NOMO-1 treated with dmso at 0.1 percent for 144 hours (cell line): ENCODE results near the gene MCCD1.

Experiments
- DNase-seq: peaks from one replicate; lab custom pipeline; 2025; ENCODE audit not compliant: unreplicated experiment; lab: John Stamatoyannopoulos, UW

Gene MCCD1

GRCh38 chr6:31568537-31568961, 39.8 kb downstream of the MCCD1 start:
- DNase-seq, result peak; percentile 62

GRCh38 chr6:31569861-31570536, 41.2 kb downstream of the MCCD1 start:
- DNase-seq, result no peak

GRCh38 chr6:31572041-31572911, 43.5 kb downstream of the MCCD1 start, which contains the start of gene LTA:
Gene LTA, plus strand, starts transcription at chr6:31572289. Its CDS starts 454 bp downstream, at chr6:31572743.
- no peak for DNase-seq

- no peak for DNase-seq
These were observed 44.7 kb downstream of the MCCD1 start for GRCh38 chr6:31573239-31574105.

GRCh38 chr6:31574106-31575061, 45.6 kb downstream of the MCCD1 start:
- no peak for DNase-seq

GRCh38 chr6:31575335-31575901, 46.7 kb downstream of the MCCD1 start, which contains the start of gene TNF:
Gene TNF, plus strand, starts transcription at chr6:31575565. Its CDS starts 177 bp downstream, at chr6:31575742.
- peak; percentile 56 for DNase-seq

GRCh38 chr6:31575952-31576685, 47.4 kb downstream of the MCCD1 start:
- no peak for DNase-seq

GRCh38 chr6:31576897-31577578, 48.3 kb downstream of the MCCD1 start:
- DNase-seq, result no peak

GRCh38 chr6:31577579-31577966, 48.8 kb downstream of the MCCD1 start:
- DNase-seq, result no peak

GRCh38 chr6:31578184-31579118, 49.7 kb downstream of the MCCD1 start:
- no peak for DNase-seq

- DNase-seq, result no peak
These were observed 50.4 kb downstream of the MCCD1 start for GRCh38 chr6:31579119-31579505.
